ENCODE results near the gene MGARP.
A peak's percentile ranks its signal among the peaks of the same experiment; 100 is the strongest.
"Not testable (repeated sequence)": the region's sequence is repeated elsewhere in the genome, so short reads cannot be mapped to it uniquely, and the experiment has no call there.

MGARP gene

DNA sequence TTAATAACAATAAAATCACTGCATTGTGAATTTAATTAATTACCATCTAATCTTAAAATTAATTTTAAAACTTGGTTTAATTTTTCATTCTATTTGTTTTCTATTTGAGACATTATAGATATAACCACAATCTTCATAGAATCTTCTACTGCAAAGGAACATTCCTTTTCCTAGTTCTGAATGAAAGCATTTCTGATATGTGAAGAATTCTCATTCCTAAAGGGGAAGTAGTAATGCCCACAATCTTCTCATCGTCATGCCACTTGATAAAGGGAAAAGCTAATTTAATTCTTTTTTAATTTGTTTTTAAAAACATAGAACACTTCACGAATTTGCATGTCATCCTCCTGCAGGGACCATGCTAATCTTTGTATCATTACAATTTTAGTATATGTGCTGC lies 23.7 kb downstream of the MGARP start:
- TF ChIP-seq IKZF3 (tag by site-specific recombination; IDR thresholded peaks at IDR 0.05): no peak
- TF ChIP-seq ZNF140 (tag by site-specific recombination; IDR thresholded peaks at IDR 0.05): no peak
- TF ChIP-seq, protein P1, sequence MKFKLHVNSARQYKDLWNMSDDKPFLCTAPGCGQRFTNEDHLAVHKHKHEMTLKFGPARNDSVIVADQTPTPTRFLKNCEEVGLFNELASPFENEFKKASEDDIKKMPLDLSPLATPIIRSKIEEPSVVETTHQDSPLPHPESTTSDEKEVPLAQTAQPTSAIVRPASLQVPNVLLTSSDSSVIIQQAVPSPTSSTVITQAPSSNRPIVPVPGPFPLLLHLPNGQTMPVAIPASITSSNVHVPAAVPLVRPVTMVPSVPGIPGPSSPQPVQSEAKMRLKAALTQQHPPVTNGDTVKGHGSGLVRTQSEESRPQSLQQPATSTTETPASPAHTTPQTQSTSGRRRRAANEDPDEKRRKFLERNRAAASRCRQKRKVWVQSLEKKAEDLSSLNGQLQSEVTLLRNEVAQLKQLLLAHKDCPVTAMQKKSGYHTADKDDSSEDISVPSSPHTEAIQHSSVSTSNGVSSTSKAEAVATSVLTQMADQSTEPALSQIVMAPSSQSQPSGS (tag by site-specific recombination; IDR thresholded peaks at IDR 0.05; ENCODE audit: low read depth): no peak
- no peak for TF ChIP-seq KLF10 (tag by site-specific recombination; IDR thresholded peaks at IDR 0.05)
- TF ChIP-seq, protein P2, sequence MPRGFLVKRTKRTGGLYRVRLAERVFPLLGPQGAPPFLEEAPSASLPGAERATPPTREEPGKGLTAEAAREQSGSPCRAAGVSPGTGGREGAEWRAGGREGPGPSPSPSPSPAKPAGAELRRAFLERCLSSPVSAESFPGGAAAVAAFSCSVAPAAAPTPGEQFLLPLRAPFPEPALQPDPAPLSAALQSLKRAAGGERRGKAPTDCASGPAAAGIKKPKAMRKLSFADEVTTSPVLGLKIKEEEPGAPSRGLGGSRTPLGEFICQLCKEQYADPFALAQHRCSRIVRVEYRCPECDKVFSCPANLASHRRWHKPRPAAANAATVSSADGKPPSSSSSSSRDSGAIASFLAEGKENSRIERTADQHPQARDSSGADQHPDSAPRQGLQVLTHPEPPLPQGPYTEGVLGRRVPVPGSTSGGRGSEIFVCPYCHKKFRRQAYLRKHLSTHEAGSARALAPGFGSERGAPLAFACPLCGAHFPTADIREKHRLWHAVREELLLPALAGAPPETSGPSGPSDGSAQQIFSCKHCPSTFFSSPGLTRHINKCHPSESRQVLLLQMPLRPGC (tag by site-specific recombination; IDR thresholded peaks at IDR 0.05): no peak
- TF ChIP-seq ZNF221 (tag by site-specific recombination; IDR thresholded peaks at IDR 0.05; ENCODE audit: borderline replicate concordance): no peak
- TF ChIP-seq SALL2 (tag by site-specific recombination; IDR thresholded peaks at IDR 0.05; ENCODE audit: borderline replicate concordance): no peak

DNA sequence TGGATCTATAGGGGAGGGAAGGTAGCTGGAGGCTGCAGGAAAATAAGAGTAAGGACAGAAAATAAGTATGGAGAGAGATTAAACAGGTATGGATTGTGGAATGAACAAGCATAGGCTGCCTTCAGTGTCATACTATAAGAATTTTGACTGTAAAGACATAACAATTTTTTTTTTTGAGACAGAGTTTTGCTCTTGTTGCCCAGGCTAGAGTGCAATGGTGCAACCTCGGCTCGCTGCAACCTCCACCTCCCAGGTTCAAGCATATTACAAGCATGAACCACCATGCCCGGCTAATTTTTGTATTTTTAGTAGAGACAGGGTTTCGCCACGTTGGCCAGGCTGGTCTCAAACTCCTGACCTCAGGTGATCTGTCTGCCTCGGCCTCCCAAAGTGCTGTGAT lies 24.4 kb downstream of the MGARP start:
- TF ChIP-seq, protein P3, sequence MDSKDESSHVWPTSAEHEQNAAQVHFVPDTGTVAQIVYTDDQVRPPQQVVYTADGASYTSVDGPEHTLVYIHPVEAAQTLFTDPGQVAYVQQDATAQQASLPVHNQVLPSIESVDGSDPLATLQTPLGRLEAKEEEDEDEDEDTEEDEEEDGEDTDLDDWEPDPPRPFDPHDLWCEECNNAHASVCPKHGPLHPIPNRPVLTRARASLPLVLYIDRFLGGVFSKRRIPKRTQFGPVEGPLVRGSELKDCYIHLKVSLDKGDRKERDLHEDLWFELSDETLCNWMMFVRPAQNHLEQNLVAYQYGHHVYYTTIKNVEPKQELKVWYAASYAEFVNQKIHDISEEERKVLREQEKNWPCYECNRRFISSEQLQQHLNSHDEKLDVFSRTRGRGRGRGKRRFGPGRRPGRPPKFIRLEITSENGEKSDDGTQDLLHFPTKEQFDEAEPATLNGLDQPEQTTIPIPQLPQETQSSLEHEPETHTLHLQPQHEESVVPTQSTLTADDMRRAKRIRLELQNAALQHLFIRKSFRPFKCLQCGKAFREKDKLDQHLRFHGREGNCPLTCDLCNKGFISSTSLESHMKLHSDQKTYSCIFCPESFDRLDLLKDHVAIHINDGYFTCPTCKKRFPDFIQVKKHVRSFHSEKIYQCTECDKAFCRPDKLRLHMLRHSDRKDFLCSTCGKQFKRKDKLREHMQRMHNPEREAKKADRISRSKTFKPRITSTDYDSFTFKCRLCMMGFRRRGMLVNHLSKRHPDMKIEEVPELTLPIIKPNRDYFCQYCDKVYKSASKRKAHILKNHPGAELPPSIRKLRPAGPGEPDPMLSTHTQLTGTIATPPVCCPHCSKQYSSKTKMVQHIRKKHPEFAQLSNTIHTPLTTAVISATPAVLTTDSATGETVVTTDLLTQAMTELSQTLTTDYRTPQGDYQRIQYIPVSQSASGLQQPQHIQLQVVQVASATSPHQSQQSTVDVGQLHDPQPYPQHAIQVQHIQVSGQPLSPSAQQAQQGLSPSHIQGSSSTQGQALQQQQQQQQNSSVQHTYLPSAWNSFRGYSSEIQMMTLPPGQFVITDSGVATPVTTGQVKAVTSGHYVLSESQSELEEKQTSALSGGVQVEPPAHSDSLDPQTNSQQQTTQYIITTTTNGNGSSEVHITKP (tag by site-specific recombination; IDR thresholded peaks at IDR 0.05): 0 out of 2 replicates have a peak, but pooled peaks have one; percentile 15
- H3K9me3 ChIP-seq (ENCODE audit: control insufficient read depth, insufficient read depth, low read depth, low read length); H3K27ac ChIP-seq (ENCODE audit: extremely low read depth, low read depth, low read length); H3K4me1 ChIP-seq (ENCODE audit: control insufficient read depth, insufficient read depth, low read length); POLR2A ChIA-PET; H3K4me3 ChIP-seq (ENCODE audit: low read depth, low read length); H3K36me3 ChIP-seq (ENCODE audit: control insufficient read depth in 2 of 2, insufficient read depth in 1 of 2, low read length in 2 of 2); CTCF ChIA-PET: not testable (repeated sequence)

More for the DNA sequence above, 23.7 kb downstream of the MGARP start:
- POLR2A ChIA-PET: no interaction called here
- no peaks in the 10 kb centered on the region for H3K9me3 ChIP-seq (ENCODE audit: control insufficient read depth, insufficient read depth, low read depth, low read length)
- CTCF ChIA-PET: interaction anchor here (0.7 to 0.9 kb wide), 2 partner anchors 167 to 258 kb away, joined by 3 read pairs; no protein-coding TSS in a partner anchor
- no peak overlapping the region for H3K27ac ChIP-seq (ENCODE audit: extremely low read depth, low read depth, low read length)
- no peak overlapping the region for H3K4me3 ChIP-seq (ENCODE audit: low read depth, low read length)
- H3K4me1 ChIP-seq (ENCODE audit: control insufficient read depth, insufficient read depth, low read length): no peaks in the 10 kb centered on the region; the same call in 1 of the 2 replicates
- H3K36me3 ChIP-seq (ENCODE audit: control insufficient read depth in 2 of 2, insufficient read depth in 1 of 2, low read length in 2 of 2): no peaks in the 10 kb centered on the region

DNA sequence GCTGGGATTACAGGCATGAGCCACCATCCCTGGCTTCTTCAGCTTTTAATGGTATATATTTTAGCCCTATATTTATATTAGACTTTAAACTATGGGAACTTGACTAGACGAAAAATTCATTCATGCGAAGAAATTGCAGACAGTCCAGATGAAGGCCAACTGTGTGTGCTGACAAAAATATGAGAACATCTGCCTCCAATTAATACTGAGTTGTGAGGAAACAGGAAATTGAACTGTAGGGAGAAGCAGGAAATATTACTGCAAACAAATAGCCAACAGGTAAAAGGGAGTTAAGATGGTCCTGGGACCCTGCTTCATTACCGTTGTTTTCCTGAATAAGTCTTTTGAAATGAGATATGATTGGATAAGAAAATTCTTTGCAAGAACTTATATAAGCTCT lies 26.3 kb downstream of the MGARP start:
- Histone ChIP-seq H3K4me1 (ENCODE audit: control insufficient read depth, insufficient read depth, low read length) (no peaks in the 10 kb centered on the region; the same call in 1 of the 2 replicates), H3K4me3 (ENCODE audit: low read depth, low read length) (no peak overlapping the region), H3K9me3 (ENCODE audit: control insufficient read depth, insufficient read depth, low read depth, low read length) (no peaks in the 10 kb centered on the region), H3K27ac (ENCODE audit: extremely low read depth, low read depth, low read length) (no peak overlapping the region), H3K36me3 (ENCODE audit: control insufficient read depth in 2 of 2, insufficient read depth in 1 of 2, low read length in 2 of 2) (no peaks in the 10 kb centered on the region)
- ChIA-PET CTCF (interaction anchor here (0.6 to 1.1 kb wide), 2 partner anchors 173 to 223 kb away, joined by 3 to 5 read pairs; no protein-coding TSS in a partner anchor), POLR2A (interaction anchor here (1.0 to 1.9 kb wide), 2 partner anchors 47 to 76 kb away, joined by 3 to 7 read pairs; partner anchors contain the start of gene ELF2)
- no peak for TF ChIP-seq MZF1 (tag by site-specific recombination; IDR thresholded peaks at IDR 0.05; ENCODE audit: borderline replicate concordance)
- no peak for TF ChIP-seq ZNF211 (tag by site-specific recombination; IDR thresholded peaks at IDR 0.05; ENCODE audit: low read depth)
- TF ChIP-seq ZEB2 (tag by site-specific recombination; IDR thresholded peaks at IDR 0.05): no peak
- no peak for TF ChIP-seq ZNF560 (tag by site-specific recombination; IDR thresholded peaks at IDR 0.05; ENCODE audit: borderline replicate concordance)
- TF ChIP-seq OSR2 (tag by site-specific recombination; IDR thresholded peaks at IDR 0.05): no peak
- no peak for TF ChIP-seq TRIM28 (IDR thresholded peaks at IDR 0.05; ENCODE audit: borderline replicate concordance, low read length)
- TF ChIP-seq, protein P4, sequence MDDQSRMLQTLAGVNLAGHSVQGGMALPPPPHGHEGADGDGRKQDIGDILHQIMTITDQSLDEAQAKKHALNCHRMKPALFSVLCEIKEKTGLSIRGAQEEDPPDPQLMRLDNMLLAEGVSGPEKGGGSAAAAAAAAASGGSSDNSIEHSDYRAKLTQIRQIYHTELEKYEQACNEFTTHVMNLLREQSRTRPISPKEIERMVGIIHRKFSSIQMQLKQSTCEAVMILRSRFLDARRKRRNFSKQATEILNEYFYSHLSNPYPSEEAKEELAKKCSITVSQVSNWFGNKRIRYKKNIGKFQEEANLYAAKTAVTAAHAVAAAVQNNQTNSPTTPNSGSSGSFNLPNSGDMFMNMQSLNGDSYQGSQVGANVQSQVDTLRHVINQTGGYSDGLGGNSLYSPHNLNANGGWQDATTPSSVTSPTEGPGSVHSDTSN (CRISPR knock-in tag; IDR thresholded peaks at IDR 0.05): no peak
- TF ChIP-seq ZBTB8A (tag by site-specific recombination; IDR thresholded peaks at IDR 0.05): no peak
- TF ChIP-seq ZNF169 (tag by site-specific recombination; IDR thresholded peaks at IDR 0.05): no peak
- TF ChIP-seq ZBTB21 (tag by site-specific recombination; IDR thresholded peaks at IDR 0.05): no peak
- TF ChIP-seq ZNF426 (tag by site-specific recombination; IDR thresholded peaks at IDR 0.05): no peak
- TF ChIP-seq ZNF416 (tag by site-specific recombination; IDR thresholded peaks at IDR 0.05): no peak
- TF ChIP-seq EGR2 (tag by site-specific recombination; IDR thresholded peaks at IDR 0.05; ENCODE audit: low read depth): no peak
- TF ChIP-seq ZNF404 (tag by site-specific recombination; IDR thresholded peaks at IDR 0.05): no peak
- no peak for TF ChIP-seq BCL11A (tag by site-specific recombination; IDR thresholded peaks at IDR 0.05; ENCODE audit: low read depth)
- TF ChIP-seq HOXA7 (CRISPR knock-in tag; IDR thresholded peaks at IDR 0.05; ENCODE audit: borderline replicate concordance): no peak

Measured in HEK293 (cell line).